Measurements from ENCODE around the gene RALGAPA2.

RALGAPA2 gene

GRCh38 chr20:20632644-20633043, 79.8 kb downstream of the RALGAPA2 start:
- H3K27me3 ChIP-seq (ENCODE audit: low read depth, low read length): no peaks in the 10 kb centered on the region
- no peak overlapping the region for H2AFZ ChIP-seq (ENCODE audit: low read depth, low read length)
- H3K27ac ChIP-seq (ENCODE audit: low read length): no peak overlapping the region
- TF ChIP-seq EZH2phosphoT487 (IDR thresholded peaks at IDR 0.05; ENCODE audit: low read depth) (no peak), CTCF (IDR thresholded peaks at IDR 0.05; ENCODE audit: low read depth, low read length) (no peak)
- H3K79me2 ChIP-seq (ENCODE audit: low read length): no peaks in the 10 kb centered on the region
- 0 out of 2 replicates have a peak, but pooled peaks cover 3% of the 10 kb centered on the region for H3K4me1 ChIP-seq (ENCODE audit: low read length)
- H4K20me1 ChIP-seq (ENCODE audit: insufficient read depth, low read length): peaks cover 4% of the 10 kb centered on the region; the same call in 1 of the 2 replicates
- H3K4me2 ChIP-seq (ENCODE audit: low read length): no peak overlapping the region
- H3K4me3 ChIP-seq (ENCODE audit: low read length): no peak overlapping the region
- peaks cover 5% of the 10 kb centered on the region for H3K36me3 ChIP-seq (replicated peaks; ENCODE audit: low read depth, low read length)
- H3K9ac ChIP-seq (ENCODE audit: low read length): no peak overlapping the region
- H3K9me3 ChIP-seq (ENCODE audit: insufficient read depth, low read length): no peaks in the 10 kb centered on the region

GRCh38 chr20:20630551-20630950, 81.9 kb downstream of the RALGAPA2 start:
- Histone ChIP-seq H3K4me2 (ENCODE audit: low read length) (no peak overlapping the region), H3K79me2 (ENCODE audit: low read length) (no peaks in the 10 kb centered on the region), H2AFZ (ENCODE audit: low read depth, low read length) (no peak overlapping the region), H3K27ac (ENCODE audit: low read length) (no peak overlapping the region), H3K9me3 (ENCODE audit: insufficient read depth, low read length) (no peaks in the 10 kb centered on the region), H3K36me3 (replicated peaks; ENCODE audit: low read depth, low read length) (peaks cover 5% of the 10 kb centered on the region), H3K4me1 (ENCODE audit: low read length) (no peaks in the 10 kb centered on the region), H3K9ac (ENCODE audit: low read length) (no peak overlapping the region), H4K20me1 (ENCODE audit: insufficient read depth, low read length) (peaks cover 4% of the 10 kb centered on the region; the same call in 1 of the 2 replicates), H3K27me3 (ENCODE audit: low read depth, low read length) (no peaks in the 10 kb centered on the region), H3K4me3 (ENCODE audit: low read length) (no peak overlapping the region)
- TF ChIP-seq EZH2phosphoT487 (IDR thresholded peaks at IDR 0.05; ENCODE audit: low read depth) (no peak), CTCF (IDR thresholded peaks at IDR 0.05; ENCODE audit: low read depth, low read length) (no peak)

GRCh38 chr20:20629556-20630188, 82.8 kb downstream of the RALGAPA2 start:
- no peaks in the 10 kb centered on the region for H3K9me3 ChIP-seq (ENCODE audit: insufficient read depth, low read length)
- no peak overlapping the region for H3K27ac ChIP-seq (ENCODE audit: low read length)
- H3K79me2 ChIP-seq (ENCODE audit: low read length): no peaks in the 10 kb centered on the region
- H4K20me1 ChIP-seq (ENCODE audit: insufficient read depth, low read length): peaks cover 4% of the 10 kb centered on the region; the same call in 1 of the 2 replicates
- no peaks in the 10 kb centered on the region for H3K4me1 ChIP-seq (ENCODE audit: low read length)
- H3K9ac ChIP-seq (ENCODE audit: low read length): no peak overlapping the region
- H3K27me3 ChIP-seq (ENCODE audit: low read depth, low read length): no peaks in the 10 kb centered on the region
- TF ChIP-seq EZH2phosphoT487 (IDR thresholded peaks at IDR 0.05; ENCODE audit: low read depth) (no peak), CTCF (IDR thresholded peaks at IDR 0.05; ENCODE audit: low read depth, low read length) (no peak)
- H3K36me3 ChIP-seq (replicated peaks; ENCODE audit: low read depth, low read length): no peaks in the 10 kb centered on the region
- no peak overlapping the region for H2AFZ ChIP-seq (ENCODE audit: low read depth, low read length)
- H3K4me2 ChIP-seq (ENCODE audit: low read length): no peak overlapping the region
- H3K4me3 ChIP-seq (ENCODE audit: low read length): no peak overlapping the region

GRCh38 chr20:20628314-20628713, 84.1 kb downstream of the RALGAPA2 start:
- TF ChIP-seq CTCF (IDR thresholded peaks at IDR 0.05; ENCODE audit: low read depth, low read length): no peak
- TF ChIP-seq EZH2phosphoT487 (IDR thresholded peaks at IDR 0.05; ENCODE audit: low read depth): no peak
- Histone ChIP-seq H3K36me3 (replicated peaks; ENCODE audit: low read depth, low read length) (no peaks in the 10 kb centered on the region), H4K20me1 (ENCODE audit: insufficient read depth, low read length) (peaks cover 4% of the 10 kb centered on the region; the same call in 1 of the 2 replicates), H3K4me1 (ENCODE audit: low read length) (no peaks in the 10 kb centered on the region), H3K4me3 (ENCODE audit: low read length) (no peak overlapping the region), H3K27me3 (ENCODE audit: low read depth, low read length) (no peaks in the 10 kb centered on the region), H2AFZ (ENCODE audit: low read depth, low read length) (no peak overlapping the region), H3K79me2 (ENCODE audit: low read length) (no peaks in the 10 kb centered on the region), H3K9me3 (ENCODE audit: insufficient read depth, low read length) (no peaks in the 10 kb centered on the region), H3K9ac (ENCODE audit: low read length) (no peak overlapping the region), H3K4me2 (ENCODE audit: low read length) (no peak overlapping the region), H3K27ac (ENCODE audit: low read length) (no peak overlapping the region)

Measured in OCI-LY3 (cell line).